ENCODE measurements around the gene KRT73. TPM values are rescaled to one million over a fixed set of nuclear protein-coding genes. Genes with fewer than 3 reads are reported as not detected.
A peak's percentile ranks its signal among the peaks of the same experiment; 100 is the strongest.

Gene KRT73
- total and polyA plus RNA-seq, 3 experiments from 2014 or later, result 0.13 to 0.24 TPM; not detected in 1

- POLR2A ChIA-PET, result no interaction called here
- no peaks in the 10 kb centered on the region for H3K36me3 ChIP-seq (ENCODE audit: insufficient read depth, low read length)
- DNase-seq, result no peak
- H3K27me3 ChIP-seq (ENCODE audit: insufficient read depth, low read length, poor library complexity, severe bottlenecking), result no peaks in the 10 kb centered on the region
- H3K4me3 ChIP-seq (ENCODE audit: low read length), result no peak overlapping the region
- Mint-ChIP-seq H3K4me3 (no peak overlapping the region), H3K27ac (peak overlapping the region in 2 of 8 donors; percentile 12 to 81), H3K9me3 (no peaks in the 10 kb centered on the region), H3K36me3 (no peaks in the 10 kb centered on the region), H3K4me1 (peaks cover under 1 to 10% (median 9%) of the 10 kb centered on the region in 3 donors), H3K27me3 (peaks cover 9 to 19% of the 10 kb centered on the region in 2 donors)
- CTCF ChIA-PET, result no interaction called here
- peaks cover 11% of the 10 kb centered on the region for H3K4me1 ChIP-seq (ENCODE audit: insufficient read depth, low read length)
- H3K9me3 ChIP-seq (ENCODE audit: low read length), result no peaks in the 10 kb centered on the region
- no peak overlapping the region for H3K27ac ChIP-seq (ENCODE audit: low read depth, low read length)
Measured at GRCh38 chr12:52591521-52591920, 26.8 kb downstream of the KRT73 start.

- H3K4me3 Mint-ChIP-seq, result no peak overlapping the region
- no peaks in the 10 kb centered on the region for H3K36me3 ChIP-seq (ENCODE audit: insufficient read depth, low read length)
- no peak overlapping the region for H3K4me3 ChIP-seq (ENCODE audit: low read length)
- H3K27me3 ChIP-seq (ENCODE audit: insufficient read depth, low read length, poor library complexity, severe bottlenecking), result no peaks in the 10 kb centered on the region
- no peaks in the 10 kb centered on the region for H3K9me3 ChIP-seq (ENCODE audit: low read length)
- no peak overlapping the region for H3K27ac ChIP-seq (ENCODE audit: low read depth, low read length)
- peaks cover 11 to 25% (median 24%) of the 10 kb centered on the region in 3 donors for H3K4me1 Mint-ChIP-seq
- peaks cover 9 to 19% of the 10 kb centered on the region in 2 donors for H3K27me3 Mint-ChIP-seq
- no peaks in the 10 kb centered on the region for H3K9me3 Mint-ChIP-seq
- H3K36me3 Mint-ChIP-seq, result no peaks in the 10 kb centered on the region
- DNase-seq, result no peak
- ChIA-PET CTCF (interaction anchor here (1.5 kb wide), 1 partner anchor 11 kb away, joined by 4 read pairs; no protein-coding TSS in a partner anchor), POLR2A (no interaction called here)
- peaks cover 26% of the 10 kb centered on the region for H3K4me1 ChIP-seq (ENCODE audit: insufficient read depth, low read length)
- peak overlapping the region in 1 of 8 donors; percentile 55 for H3K27ac Mint-ChIP-seq
Measured at GRCh38 chr12:52590021-52590420, 28.3 kb downstream of the KRT73 start.

GRCh38 chr12:52587563-52587962 is 30.8 kb downstream of the KRT73 start:
- peaks cover 9% of the 10 kb centered on the region in 2 donors for H3K27me3 Mint-ChIP-seq
- H3K36me3 ChIP-seq (ENCODE audit: insufficient read depth, low read length), result no peaks in the 10 kb centered on the region
- DNase-seq, result no peak
- H3K4me3 ChIP-seq (ENCODE audit: low read length), result no peak overlapping the region
- ChIA-PET CTCF (interaction anchor here (13.9 kb wide), 1 partner anchor 291 kb away, joined by 276 read pairs; no protein-coding TSS in a partner anchor), POLR2A (no interaction called here)
- no peaks in the 10 kb centered on the region for H3K9me3 Mint-ChIP-seq
- H3K9me3 ChIP-seq (ENCODE audit: low read length), result no peaks in the 10 kb centered on the region
- H3K4me3 Mint-ChIP-seq, result no peak overlapping the region
- H3K27me3 ChIP-seq (ENCODE audit: insufficient read depth, low read length, poor library complexity, severe bottlenecking), result no peaks in the 10 kb centered on the region
- H3K36me3 Mint-ChIP-seq, result no peaks in the 10 kb centered on the region
- no peak overlapping the region for H3K27ac ChIP-seq (ENCODE audit: low read depth, low read length)
- H3K4me1 ChIP-seq (ENCODE audit: insufficient read depth, low read length), result peaks cover 43% of the 10 kb centered on the region
- H3K27ac Mint-ChIP-seq, result peak overlapping the region in 2 of 8 donors; percentile 33 to 90
- H3K4me1 Mint-ChIP-seq, result peaks cover 18 to 36% (median 33%) of the 10 kb centered on the region in 3 donors

- H3K4me3 Mint-ChIP-seq, result peak overlapping the region in 3 of 7 donors; percentile 1 to 26 (median 25)
- no peaks in the 10 kb centered on the region for H3K27me3 ChIP-seq (ENCODE audit: insufficient read depth, low read length, poor library complexity, severe bottlenecking)
- peak overlapping the region in 7 of 8 donors; percentile 10 to 91 (median 78) for H3K27ac Mint-ChIP-seq
- H3K4me1 Mint-ChIP-seq, result peaks cover 18 to 36% (median 33%) of the 10 kb centered on the region in 3 donors
- H3K9me3 ChIP-seq (ENCODE audit: low read length), result no peaks in the 10 kb centered on the region
- peak; percentile 39 to 88 (median 62) for DNase-seq
- H3K36me3 Mint-ChIP-seq, result no peaks in the 10 kb centered on the region
- POLR2A ChIA-PET, result interaction anchor here (0.7 to 1.1 kb wide), 3 partner anchors 48 to 293 kb away, joined by 3 read pairs; no protein-coding TSS in a partner anchor
- no peak overlapping the region for H3K4me3 ChIP-seq (ENCODE audit: low read length)
- H3K4me1 ChIP-seq (ENCODE audit: insufficient read depth, low read length), result peaks cover 45% of the 10 kb centered on the region
- no peaks in the 10 kb centered on the region for H3K36me3 ChIP-seq (ENCODE audit: insufficient read depth, low read length)
- peaks cover 4 to 7% of the 10 kb centered on the region in 2 donors for H3K27me3 Mint-ChIP-seq
- CTCF ChIA-PET, result interaction anchor here (0.9 to 13.9 kb wide), 8 partner anchors 14 to 292 kb away, joined by 3 to 276 read pairs (median 4); partner anchors contain the start of gene KRT4
- H3K27ac ChIP-seq (ENCODE audit: low read depth, low read length), result no peak overlapping the region
- H3K9me3 Mint-ChIP-seq, result no peaks in the 10 kb centered on the region
Measured at GRCh38 chr12:52585946-52586345, 32.4 kb downstream of the KRT73 start.

- Histone ChIP-seq H3K9me3 (ENCODE audit: low read length) (no peaks in the 10 kb centered on the region), H3K27ac (ENCODE audit: low read depth, low read length) (no peak overlapping the region), H3K36me3 (ENCODE audit: insufficient read depth, low read length) (no peaks in the 10 kb centered on the region), H3K27me3 (ENCODE audit: insufficient read depth, low read length, poor library complexity, severe bottlenecking) (no peaks in the 10 kb centered on the region), H3K4me3 (ENCODE audit: low read length) (no peak overlapping the region), H3K4me1 (ENCODE audit: insufficient read depth, low read length) (peaks cover 52% of the 10 kb centered on the region)
- Mint-ChIP-seq H3K27ac (peak overlapping the region in 6 of 8 donors; percentile 10 to 91 (median 80)), H3K4me3 (peak overlapping the region in 1 of 7 donors; percentile 1), H3K27me3 (peaks cover 5 to 11% of the 10 kb centered on the region in 2 donors), H3K9me3 (no peaks in the 10 kb centered on the region), H3K4me1 (peaks cover 26 to 42% (median 33%) of the 10 kb centered on the region in 3 donors), H3K36me3 (no peaks in the 10 kb centered on the region)
- POLR2A ChIA-PET, result interaction anchor here (0.7 to 1.1 kb wide), 3 partner anchors 49 to 89 kb away, joined by 3 to 4 read pairs (median 3); no protein-coding TSS in a partner anchor
- no peak for DNase-seq
- CTCF ChIA-PET, result interaction anchor here (0.9 to 13.9 kb wide), 2 partner anchors 281 to 293 kb away, joined by 3 to 276 read pairs; no protein-coding TSS in a partner anchor
Measured at GRCh38 chr12:52585066-52585465, 33.3 kb downstream of the KRT73 start.

- Histone ChIP-seq H3K4me3 (ENCODE audit: low read length) (no peak overlapping the region), H3K4me1 (ENCODE audit: insufficient read depth, low read length) (peaks cover 54% of the 10 kb centered on the region), H3K36me3 (ENCODE audit: insufficient read depth, low read length) (no peaks in the 10 kb centered on the region), H3K9me3 (ENCODE audit: low read length) (no peaks in the 10 kb centered on the region), H3K27me3 (ENCODE audit: insufficient read depth, low read length, poor library complexity, severe bottlenecking) (no peaks in the 10 kb centered on the region), H3K27ac (ENCODE audit: low read depth, low read length) (no peak overlapping the region)
- ChIA-PET POLR2A (no interaction called here), CTCF (interaction anchor here (1.1 to 13.9 kb wide), 4 partner anchors 26 to 294 kb away, joined by 3 to 276 read pairs (median 6); no protein-coding TSS in a partner anchor)
- Mint-ChIP-seq H3K4me1 (peaks cover 26 to 43% (median 33%) of the 10 kb centered on the region in 3 donors), H3K27me3 (peaks cover 5 to 11% of the 10 kb centered on the region in 2 donors), H3K4me3 (no peak overlapping the region), H3K36me3 (no peaks in the 10 kb centered on the region), H3K9me3 (no peaks in the 10 kb centered on the region), H3K27ac (peak overlapping the region in 3 of 8 donors; percentile 24 to 78 (median 53))
- no peak for DNase-seq
Measured at GRCh38 chr12:52584156-52584682, 34.1 kb downstream of the KRT73 start.

- Histone ChIP-seq H3K4me3 (ENCODE audit: low read length) (no peak overlapping the region), H3K4me1 (ENCODE audit: insufficient read depth, low read length) (peaks cover 54% of the 10 kb centered on the region), H3K27me3 (ENCODE audit: insufficient read depth, low read length, poor library complexity, severe bottlenecking) (no peaks in the 10 kb centered on the region), H3K9me3 (ENCODE audit: low read length) (no peaks in the 10 kb centered on the region), H3K36me3 (ENCODE audit: insufficient read depth, low read length) (no peaks in the 10 kb centered on the region), H3K27ac (ENCODE audit: low read depth, low read length) (no peak overlapping the region)
- peak overlapping the region in 5 of 8 donors; percentile 80 to 95 (median 86) for H3K27ac Mint-ChIP-seq
- ChIA-PET POLR2A (no interaction called here), CTCF (interaction anchor here (0.8 to 13.9 kb wide), 11 partner anchors 9 to 295 kb away, joined by 3 to 276 read pairs (median 4); partner anchors contain the start of genes KRT1 and KRT74)
- H3K4me3 Mint-ChIP-seq, result no peak overlapping the region
- no peaks in the 10 kb centered on the region for H3K9me3 Mint-ChIP-seq
- peak; percentile 37 to 76 (median 54) for DNase-seq
- peaks cover 5 to 11% of the 10 kb centered on the region in 2 donors for H3K27me3 Mint-ChIP-seq
- H3K36me3 Mint-ChIP-seq, result no peaks in the 10 kb centered on the region
- H3K4me1 Mint-ChIP-seq, result peaks cover 26 to 43% (median 33%) of the 10 kb centered on the region in 3 donors
Measured at GRCh38 chr12:52582971-52583456, 35.3 kb downstream of the KRT73 start.

GRCh38 chr12:52582486-52582885 is 35.9 kb downstream of the KRT73 start:
- peaks cover 26 to 43% (median 33%) of the 10 kb centered on the region in 3 donors for H3K4me1 Mint-ChIP-seq
- no peaks in the 10 kb centered on the region for H3K36me3 Mint-ChIP-seq
- ChIA-PET POLR2A (no interaction called here), CTCF (interaction anchor here (0.8 to 13.9 kb wide), 7 partner anchors 11 to 296 kb away, joined by 3 to 276 read pairs (median 4); partner anchors contain the start of gene KRT1)
- no peaks in the 10 kb centered on the region for H3K9me3 Mint-ChIP-seq
- H3K4me1 ChIP-seq (ENCODE audit: insufficient read depth, low read length), result peaks cover 53% of the 10 kb centered on the region
- peak overlapping the region in 1 of 8 donors; percentile 82 for H3K27ac Mint-ChIP-seq
- DNase-seq, result no peak
- H3K27me3 Mint-ChIP-seq, result peaks cover 6 to 11% of the 10 kb centered on the region in 2 donors
- H3K4me3 Mint-ChIP-seq, result no peak overlapping the region
- H3K9me3 ChIP-seq (ENCODE audit: low read length), result no peaks in the 10 kb centered on the region
- no peaks in the 10 kb centered on the region for H3K36me3 ChIP-seq (ENCODE audit: insufficient read depth, low read length)
- H3K4me3 ChIP-seq (ENCODE audit: low read length), result no peak overlapping the region
- no peaks in the 10 kb centered on the region for H3K27me3 ChIP-seq (ENCODE audit: insufficient read depth, low read length, poor library complexity, severe bottlenecking)
- H3K27ac ChIP-seq (ENCODE audit: low read depth, low read length), result no peak overlapping the region

Data from CD8-positive, alpha-beta memory T cell (primary cell).